Astrocyte of the cerebellum (primary cell): Measurements from ENCODE around the gene GYPC.

ENCODE experiments used
- DNase-seq: peaks from one replicate; pipeline ENCODE4 v3.0.0-alpha.2; 2011; ENCODE audit warnings: low read depth
- H3K4me3 ChIP-seq: 2 replicates; pipeline ENCODE4 v1.5.1; 2011; ENCODE audit warnings: mild to moderate bottlenecking, low read depth, low read length, moderate library complexity
- in situ Hi-C: cut with HindIII; loops from 2 replicates; pipeline ENCODE4 v1.10.0; 2017; ENCODE audit warnings: low sequenced_read_pairs
- TF ChIP-seq, protein P1 (sequence below): IDR thresholded peaks from 2 replicates; pipeline ENCODE4 v1.5.1; 2012; ENCODE audit warnings: low read length, low read depth, moderate library complexity, mild to moderate bottlenecking; ENCODE audit errors: missing control alignments

The GYPC gene

DNA sequence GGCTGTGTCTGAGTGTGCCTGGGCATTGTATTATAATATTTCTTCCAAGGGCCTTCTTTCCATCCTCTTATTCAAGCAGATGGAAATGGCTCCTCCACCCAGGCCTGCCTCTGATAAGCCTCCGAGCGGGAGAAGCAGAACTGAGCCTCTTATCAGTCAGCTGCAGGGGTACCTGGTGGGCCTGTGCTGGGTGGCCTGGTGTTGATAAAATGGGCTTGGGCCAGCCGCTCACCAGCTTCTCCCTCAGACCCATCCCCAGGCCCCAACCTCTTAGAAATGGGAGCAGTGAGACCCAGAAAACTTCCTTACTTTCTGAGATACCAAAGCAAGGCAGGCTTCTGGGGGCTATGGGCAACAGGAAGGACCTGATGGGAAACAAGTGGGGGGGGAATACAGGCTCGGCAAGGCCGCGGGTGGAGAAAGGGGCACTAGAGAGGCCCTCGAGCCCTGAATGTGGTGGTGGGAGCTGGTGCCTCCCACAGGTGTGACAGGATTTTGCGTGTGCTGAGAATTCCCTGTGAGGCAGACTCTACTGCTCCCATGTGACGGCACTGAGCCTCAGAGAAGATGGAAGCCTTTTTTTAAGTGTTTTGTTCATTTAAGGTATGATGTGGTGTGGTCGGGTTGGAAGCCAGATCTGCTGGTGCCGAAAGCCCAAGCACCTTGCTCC is 18.3 kb downstream of the GYPC start:
- DNase-seq, result no peak
- TF ChIP-seq, protein P1, sequence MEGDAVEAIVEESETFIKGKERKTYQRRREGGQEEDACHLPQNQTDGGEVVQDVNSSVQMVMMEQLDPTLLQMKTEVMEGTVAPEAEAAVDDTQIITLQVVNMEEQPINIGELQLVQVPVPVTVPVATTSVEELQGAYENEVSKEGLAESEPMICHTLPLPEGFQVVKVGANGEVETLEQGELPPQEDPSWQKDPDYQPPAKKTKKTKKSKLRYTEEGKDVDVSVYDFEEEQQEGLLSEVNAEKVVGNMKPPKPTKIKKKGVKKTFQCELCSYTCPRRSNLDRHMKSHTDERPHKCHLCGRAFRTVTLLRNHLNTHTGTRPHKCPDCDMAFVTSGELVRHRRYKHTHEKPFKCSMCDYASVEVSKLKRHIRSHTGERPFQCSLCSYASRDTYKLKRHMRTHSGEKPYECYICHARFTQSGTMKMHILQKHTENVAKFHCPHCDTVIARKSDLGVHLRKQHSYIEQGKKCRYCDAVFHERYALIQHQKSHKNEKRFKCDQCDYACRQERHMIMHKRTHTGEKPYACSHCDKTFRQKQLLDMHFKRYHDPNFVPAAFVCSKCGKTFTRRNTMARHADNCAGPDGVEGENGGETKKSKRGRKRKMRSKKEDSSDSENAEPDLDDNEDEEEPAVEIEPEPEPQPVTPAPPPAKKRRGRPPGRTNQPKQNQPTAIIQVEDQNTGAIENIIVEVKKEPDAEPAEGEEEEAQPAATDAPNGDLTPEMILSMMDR, result no peak
- in situ Hi-C loops, result no loop called here
- H3K4me3 ChIP-seq, result no peak overlapping the region

DNA sequence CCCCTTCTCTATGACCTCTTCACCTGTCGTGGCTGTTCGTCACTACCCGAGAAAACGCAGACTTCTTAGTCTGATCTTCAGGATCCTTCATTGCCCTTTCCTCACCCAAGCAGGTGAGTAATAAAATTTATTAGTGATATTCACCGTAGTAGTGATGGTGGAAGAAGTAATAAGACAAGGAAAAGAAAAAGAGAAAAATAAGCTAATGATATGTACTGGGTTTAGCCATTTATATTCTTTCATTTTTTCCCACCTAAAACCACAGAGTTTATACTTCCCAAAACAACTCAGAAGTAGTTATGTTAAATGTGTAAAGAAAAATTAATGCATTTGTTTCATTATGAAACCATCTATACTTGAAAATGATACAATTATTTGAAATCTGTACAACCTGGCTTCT is 19.7 kb downstream of the GYPC start:
- no peak for DNase-seq
- in situ Hi-C loops, result no loop called here
- H3K4me3 ChIP-seq, result no peak overlapping the region
- TF ChIP-seq, protein P1, result no peak

DNA sequence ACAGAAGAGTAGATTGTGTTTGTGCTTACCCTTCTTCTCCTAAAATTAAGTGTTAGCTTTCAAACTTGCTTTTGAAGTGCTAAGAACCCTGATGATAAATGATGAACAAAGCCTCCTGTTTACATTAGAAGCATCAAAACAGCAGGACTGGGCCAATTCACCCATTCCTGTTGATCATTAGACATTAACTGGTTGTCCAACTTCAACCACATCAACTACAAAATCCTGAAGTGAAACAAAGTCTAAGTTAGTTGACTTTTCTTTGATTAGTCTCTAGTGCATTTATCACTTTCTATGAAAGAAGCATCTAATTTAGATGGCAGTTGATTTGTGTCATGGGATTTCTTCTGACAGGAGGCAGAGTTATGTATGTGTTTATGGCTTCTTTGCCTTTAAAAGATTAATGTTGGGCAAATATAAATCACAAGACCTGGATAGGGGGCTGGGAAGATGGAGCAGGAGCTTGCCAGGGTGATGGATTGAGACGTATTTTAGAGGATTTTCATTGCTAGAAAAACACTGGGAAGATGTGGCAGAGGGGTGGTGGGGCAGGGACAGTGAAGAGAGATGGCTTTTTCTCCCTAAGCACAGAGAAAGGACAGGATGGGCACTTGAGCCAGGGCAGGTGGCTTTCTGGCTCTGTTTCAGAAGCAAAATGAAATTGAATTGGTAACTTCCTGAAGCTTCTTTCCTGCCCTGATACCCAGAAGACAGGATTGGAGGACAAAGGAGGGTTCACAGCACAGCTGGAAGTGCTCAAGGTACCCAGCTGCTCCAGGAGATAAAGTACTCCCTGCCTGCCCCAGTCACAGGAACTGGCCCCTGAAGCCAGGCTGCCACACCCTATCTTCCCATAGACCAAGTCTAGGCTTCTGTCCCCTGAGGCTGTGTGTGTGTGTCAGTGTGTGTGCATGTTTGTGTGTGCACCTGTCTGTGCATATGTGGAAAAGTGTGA is 20.5 kb downstream of the GYPC start:
- TF ChIP-seq, protein P1, result no peak
- in situ Hi-C loops, result no loop called here
- no peak for DNase-seq
- no peak overlapping the region for H3K4me3 ChIP-seq

DNA sequence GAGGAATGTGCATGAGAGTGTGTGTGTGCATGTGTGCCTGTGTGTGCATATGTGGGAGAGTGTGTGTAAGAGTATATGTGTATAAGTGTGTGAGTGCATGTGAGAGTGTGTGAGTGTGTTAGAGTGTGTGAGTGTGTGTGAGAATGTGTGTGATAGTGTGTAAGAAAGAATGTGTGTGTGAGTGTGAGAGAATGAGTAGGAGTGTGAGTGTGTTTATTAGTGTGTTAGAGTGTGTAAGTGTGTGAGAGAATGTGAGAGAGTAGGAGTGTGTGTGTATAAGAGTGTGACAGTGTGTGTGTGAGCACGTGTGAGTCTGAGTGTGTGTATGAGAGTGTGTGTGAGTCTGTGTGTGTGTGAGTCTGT is 21.2 kb downstream of the GYPC start:
- DNase-seq, result no peak

GRCh38 chr2:126678269-126679065 is 22.5 kb downstream of the GYPC start:
- in situ Hi-C loops, result no loop called here
- DNase-seq, result no peak
- no peak overlapping the region for H3K4me3 ChIP-seq
- TF ChIP-seq, protein P1, result no peak

More for the DNA sequence above, 21.2 kb downstream of the GYPC start:
- no peak overlapping the region for H3K4me3 ChIP-seq
- in situ Hi-C loops, result no loop called here
- TF ChIP-seq, protein P1, result no peak

- TF ChIP-seq, protein P1, result no peak
- in situ Hi-C loops, result no loop called here
- H3K4me3 ChIP-seq, result no peak overlapping the region
- no peak for DNase-seq
These were observed 23.2 kb downstream of the GYPC start for GRCh38 chr2:126679094-126679713.
